NCI-H82 treated with DMSO at 0.1 percent for 48 hours (cell line): ENCODE results near the gene PTRHD1.

ENCODE experiments used
- DNase-seq: peaks from one replicate; lab custom pipeline; 2025; ENCODE audit not compliant: unreplicated experiment; lab: John Stamatoyannopoulos, UW

The PTRHD1 gene

DNA sequence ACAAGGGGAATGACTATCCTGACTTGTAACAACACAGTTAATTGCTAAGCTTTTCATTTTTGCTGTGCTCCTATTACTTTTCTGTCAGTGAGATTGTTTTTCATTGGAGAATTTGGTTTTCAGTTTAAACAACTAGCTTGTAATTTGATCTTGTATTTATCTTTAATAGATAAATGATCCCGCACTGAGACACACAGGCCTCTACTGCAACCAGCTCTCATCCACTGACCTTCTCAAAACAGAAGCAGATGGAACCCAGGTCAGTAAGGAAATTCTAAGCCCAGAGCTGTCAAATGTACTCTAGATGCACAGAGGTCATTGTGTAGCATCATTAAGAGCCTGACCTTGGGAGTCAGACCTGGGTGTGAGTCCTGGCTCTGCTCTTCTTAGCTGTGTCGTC, 30.7 kb downstream of the PTRHD1 start:
- no peak for DNase-seq

DNA sequence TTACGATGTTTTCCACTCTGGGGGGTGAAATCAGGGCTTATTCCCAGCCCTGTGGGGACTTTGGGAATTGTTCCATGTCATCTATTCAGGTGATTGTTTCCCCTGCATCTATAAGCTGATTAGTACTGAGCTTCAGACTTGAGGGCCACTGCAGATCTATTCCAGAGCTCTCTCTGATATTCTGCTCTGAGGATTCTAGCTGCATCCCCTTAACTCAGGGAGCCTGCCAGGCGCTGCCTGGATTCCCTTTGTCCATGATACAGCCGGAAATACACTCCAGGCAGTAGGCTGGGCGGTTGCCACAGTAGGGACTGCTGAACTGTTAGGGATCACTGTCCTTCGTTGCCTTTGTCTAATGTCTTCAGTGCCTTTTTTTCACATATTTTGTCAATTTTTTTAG, 31.3 kb downstream of the PTRHD1 start:
- peak; percentile 92 for DNase-seq

DNA sequence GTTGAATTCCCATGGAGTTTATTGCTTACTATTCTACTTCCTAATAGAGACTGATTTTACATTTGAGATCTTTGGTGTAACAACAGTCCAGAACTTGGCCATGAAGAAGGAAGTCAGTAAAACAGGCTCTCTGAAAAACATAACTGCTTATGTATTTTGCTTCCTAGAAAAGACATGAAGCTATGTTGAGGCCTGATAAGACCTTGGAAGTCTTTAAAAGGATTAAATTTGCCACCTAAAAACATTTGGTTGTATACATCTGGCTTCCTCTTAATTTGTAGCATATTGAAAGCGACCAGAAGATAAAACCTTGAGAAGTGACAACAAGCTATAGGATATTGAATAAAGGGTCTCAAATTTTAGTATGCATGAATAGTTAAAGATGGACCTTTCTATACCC, 36.4 kb downstream of the PTRHD1 start:
- no peak for DNase-seq

DNA sequence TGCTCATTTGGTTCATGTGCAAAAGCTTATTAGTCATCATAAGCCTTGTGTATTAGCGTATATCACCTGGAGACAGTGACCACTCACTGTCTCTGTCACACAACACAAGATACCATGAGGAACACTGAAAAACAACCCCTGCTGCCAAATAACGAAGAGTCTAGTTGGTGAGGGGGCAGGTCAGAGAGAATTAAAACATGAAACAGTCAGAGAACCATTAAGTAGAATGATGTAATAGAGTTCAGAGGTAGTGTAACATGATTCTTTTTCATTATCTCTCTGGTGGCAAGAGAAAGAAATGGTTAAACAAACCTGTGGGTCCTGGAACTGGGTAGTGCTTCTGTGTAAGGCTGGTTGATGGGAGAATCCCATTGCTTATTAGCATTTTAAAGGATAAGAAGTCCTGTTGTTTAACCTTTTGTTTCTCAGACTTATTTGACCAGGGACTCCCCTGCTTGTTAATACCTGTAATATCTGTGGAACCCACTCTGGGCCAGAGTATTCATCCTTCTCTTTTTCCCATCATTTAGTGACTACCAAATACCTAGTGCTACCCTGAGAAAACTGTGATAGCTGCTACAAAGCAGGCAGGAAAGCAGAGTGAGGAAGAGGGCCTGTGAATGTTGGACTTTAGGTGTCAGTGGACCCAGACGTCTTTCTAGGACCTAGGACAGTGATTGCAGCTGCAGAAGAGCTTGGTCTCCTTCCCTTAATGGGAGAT, 38.0 kb downstream of the PTRHD1 start:
- no peak for DNase-seq

DNA sequence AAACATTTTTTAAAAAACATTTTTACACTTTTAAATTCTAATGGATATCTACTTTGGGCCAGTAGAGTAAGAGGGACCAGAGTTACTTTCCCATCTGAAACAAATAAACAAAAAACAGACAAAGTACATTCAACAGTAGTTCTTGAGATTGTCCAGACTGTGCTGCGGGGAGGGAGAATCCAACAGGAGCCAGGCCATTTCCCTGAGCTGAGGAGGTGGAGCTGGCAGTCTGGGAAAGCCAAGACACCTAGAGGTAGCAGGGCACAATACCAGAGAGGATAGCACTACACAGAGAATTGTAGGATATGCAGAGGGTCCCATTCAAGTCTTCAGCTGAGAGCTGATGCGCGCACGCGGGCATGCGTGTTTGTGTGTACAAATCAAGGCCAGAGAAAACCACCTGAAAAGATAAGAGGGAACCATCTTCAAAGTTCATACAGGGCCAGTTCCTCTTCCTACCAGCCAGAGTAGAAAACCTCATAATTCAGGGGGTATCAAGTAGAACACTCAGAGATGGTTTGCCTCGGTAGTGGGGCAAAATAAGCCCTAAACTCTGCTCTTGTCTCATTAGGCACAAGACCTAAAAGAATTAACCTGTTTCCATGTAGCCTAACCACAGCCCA, 44.0 kb downstream of the PTRHD1 start:
- DNase-seq: no peak

DNA sequence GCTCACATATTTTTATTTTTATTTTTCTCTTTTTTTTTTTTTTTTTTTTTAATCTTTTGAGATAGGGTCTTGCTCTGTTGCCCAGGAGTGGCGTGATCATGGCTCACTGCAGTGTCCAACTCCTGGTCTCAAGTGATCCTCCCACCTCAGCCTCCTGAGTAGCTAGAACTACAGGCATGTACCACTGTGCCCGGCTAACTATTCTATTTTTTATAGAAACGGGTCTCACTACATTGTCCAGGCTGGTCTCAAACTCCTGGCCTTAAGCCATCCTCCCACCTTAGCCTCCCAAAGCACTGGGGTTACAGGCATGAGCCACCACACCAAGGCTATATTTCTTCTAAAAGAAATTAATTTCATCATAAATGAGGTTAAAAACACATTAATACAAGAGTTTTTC, 45.9 kb downstream of the PTRHD1 start:
- DNase-seq: no peak

DNA sequence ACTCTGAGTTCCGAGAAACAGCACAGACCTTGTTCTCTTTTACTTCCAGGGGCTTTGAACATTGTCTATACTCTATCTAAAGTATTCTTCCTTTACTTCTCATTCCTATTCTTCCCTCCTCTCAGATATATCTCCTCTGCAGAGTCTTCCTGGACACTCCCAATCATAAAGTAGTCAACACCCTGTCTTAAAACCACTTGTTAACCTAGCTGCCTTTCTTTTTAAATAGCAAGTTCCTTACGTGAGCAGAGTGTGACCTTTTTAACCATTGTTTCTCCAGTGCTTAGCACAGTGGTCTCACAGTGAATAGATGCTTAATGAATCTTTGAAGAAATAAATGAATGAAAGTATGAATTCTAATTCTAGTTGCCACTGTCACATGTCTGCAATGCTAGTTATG, 47.4 kb downstream of the PTRHD1 start:
- DNase-seq: no peak

DNA sequence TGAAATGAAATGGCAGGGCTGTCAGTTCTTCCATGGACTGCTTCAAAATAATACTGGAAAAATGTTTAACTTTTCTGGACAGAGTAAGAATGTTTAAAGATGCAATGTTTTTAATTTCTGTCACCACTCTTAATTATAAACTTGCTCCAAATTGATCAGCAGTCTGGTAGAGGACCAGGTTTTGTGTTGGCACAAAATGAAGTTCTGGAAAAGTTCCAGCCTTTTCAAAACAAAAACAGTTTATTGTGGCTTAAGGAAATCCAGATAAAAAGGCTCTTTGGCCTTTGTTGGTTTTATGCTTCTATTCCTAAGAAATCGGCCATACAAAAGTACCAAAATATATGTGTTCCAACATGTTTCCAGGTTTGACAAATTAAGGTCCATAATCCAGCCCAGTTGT, 48.8 kb downstream of the PTRHD1 start:
- no peak for DNase-seq

DNA sequence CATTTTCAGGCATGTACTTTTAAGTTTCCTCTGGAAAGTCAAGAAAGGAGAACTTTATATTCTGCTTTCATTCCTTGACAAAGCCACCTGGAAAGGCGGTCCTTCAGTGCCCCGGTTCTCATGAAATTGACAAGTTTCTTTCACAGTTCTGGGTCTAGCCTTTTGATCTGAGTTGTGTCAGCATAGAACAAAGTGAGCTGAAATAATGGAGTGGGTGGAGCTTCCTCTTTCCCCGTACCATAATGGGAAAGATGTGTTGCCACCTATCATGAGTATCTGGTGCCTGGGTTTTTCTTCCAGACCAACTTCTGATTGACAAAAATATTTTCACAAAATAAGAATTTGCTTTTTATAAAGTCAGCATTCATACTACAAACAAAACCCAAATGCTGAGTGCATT, 49.3 kb downstream of the PTRHD1 start:
- DNase-seq: no peak

DNA sequence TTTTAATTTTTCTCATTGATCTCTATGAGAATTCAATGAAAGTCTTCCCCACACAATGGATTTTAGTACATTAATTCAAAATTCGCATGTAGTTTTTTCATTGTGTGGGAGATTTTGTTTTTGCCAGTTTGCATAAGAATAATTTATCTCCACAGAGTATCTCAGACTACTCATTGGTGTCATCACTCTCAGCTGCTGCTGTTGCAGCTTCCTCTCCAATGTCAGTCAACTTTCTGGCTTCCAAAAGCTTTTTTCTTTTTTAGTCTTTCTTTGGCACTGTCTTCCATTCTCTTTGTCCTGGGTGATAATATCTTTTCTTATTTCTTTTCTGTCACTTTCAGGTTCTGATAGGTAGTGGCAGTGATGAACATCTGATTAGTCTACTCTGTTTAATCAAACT, 50.5 kb downstream of the PTRHD1 start:
- DNase-seq: no peak

DNA sequence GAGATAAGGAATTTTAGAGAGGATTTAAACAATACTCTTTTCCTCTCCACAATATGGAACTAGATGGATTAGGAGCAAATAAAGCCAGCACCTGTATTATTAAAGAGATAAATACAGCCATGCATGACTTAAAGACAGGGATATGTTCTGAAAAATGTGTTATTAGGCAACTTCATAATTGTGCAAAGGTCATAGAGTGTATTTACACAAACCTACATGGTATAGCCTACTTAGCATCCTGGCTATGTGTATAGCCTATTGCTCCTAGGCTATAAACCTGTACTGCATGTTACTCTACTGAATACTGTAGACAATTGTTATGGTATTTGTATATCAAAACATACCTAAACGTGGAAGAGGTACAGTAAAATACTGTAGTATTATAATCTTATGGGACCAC, 53.0 kb downstream of the PTRHD1 start:
- no peak for DNase-seq
